ENCODE measurements around the gene GOLGA8T.
"Not testable (repeated sequence)": the region's sequence is repeated elsewhere in the genome, so short reads cannot be mapped to it uniquely, and the experiment has no call there.

DNA sequence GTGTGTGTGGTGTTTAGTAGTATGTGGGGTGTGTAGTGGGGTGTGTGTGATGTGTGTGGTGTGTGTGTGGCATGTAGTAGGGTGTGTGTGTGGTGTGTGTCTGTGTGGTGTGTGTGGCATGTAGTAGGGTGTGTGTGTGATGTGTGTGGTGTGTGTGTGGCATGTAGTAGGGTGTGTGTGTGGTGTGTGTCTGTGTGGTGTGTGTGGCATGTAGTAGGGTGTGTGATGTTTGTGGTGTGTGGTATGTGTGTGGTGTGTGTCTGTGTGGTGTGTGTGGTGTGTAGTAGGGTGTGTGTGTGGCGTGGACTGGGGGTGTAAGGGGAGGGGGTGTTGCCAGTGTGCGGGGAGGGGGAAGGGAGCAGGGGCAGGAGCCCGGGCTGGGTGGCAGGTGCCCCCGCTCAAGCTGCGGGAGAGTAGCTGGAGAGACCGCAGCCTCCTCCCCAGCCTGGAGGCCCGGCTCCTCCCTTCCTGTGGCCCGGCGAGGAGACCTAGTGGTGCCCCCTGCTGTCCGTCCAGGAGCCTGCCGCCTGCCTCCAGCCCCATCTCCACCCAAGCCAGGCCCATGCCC is 38.3 kb downstream of the GOLGA8T start:
- TF ChIP-seq, protein P1, sequence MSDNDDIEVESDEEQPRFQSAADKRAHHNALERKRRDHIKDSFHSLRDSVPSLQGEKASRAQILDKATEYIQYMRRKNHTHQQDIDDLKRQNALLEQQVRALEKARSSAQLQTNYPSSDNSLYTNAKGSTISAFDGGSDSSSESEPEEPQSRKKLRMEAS (IDR thresholded peaks at IDR 0.05) = not testable (repeated sequence)
- TF ChIP-seq, protein P2, sequence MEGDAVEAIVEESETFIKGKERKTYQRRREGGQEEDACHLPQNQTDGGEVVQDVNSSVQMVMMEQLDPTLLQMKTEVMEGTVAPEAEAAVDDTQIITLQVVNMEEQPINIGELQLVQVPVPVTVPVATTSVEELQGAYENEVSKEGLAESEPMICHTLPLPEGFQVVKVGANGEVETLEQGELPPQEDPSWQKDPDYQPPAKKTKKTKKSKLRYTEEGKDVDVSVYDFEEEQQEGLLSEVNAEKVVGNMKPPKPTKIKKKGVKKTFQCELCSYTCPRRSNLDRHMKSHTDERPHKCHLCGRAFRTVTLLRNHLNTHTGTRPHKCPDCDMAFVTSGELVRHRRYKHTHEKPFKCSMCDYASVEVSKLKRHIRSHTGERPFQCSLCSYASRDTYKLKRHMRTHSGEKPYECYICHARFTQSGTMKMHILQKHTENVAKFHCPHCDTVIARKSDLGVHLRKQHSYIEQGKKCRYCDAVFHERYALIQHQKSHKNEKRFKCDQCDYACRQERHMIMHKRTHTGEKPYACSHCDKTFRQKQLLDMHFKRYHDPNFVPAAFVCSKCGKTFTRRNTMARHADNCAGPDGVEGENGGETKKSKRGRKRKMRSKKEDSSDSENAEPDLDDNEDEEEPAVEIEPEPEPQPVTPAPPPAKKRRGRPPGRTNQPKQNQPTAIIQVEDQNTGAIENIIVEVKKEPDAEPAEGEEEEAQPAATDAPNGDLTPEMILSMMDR (IDR thresholded peaks at IDR 0.05 in 2 of 3, conservative IDR thresholded peaks at IDR 0.05 in 1 of 3; ENCODE audit: borderline replicate concordance in 1 of 3, insufficient read depth in 1 of 3, low read depth in 2 of 3, low read length in 2 of 3) = not testable (repeated sequence)
- not testable (repeated sequence) for TF ChIP-seq POLR2AphosphoS5 (IDR thresholded peaks at IDR 0.05; ENCODE audit: low read depth, low read length); EZH2 (IDR thresholded peaks at IDR 0.05)

Data from HCT116 (cell line).